ENCODE data around the gene TMEFF1. TPM values are rescaled to one million over a fixed set of nuclear protein-coding genes. Genes with fewer than 3 reads are reported as not detected.
A peak's percentile ranks its signal among the peaks of the same experiment; 100 is the strongest.

The TMEFF1 gene
- total RNA-seq, 1 donor from 2014 or later, result 9.1 TPM

GRCh38 chr9:100427366-100428263, 45.3 kb upstream of the TMEFF1 start:
- H3K27me3 Mint-ChIP-seq (ENCODE audit: unreplicated experiment), result no peaks in the 10 kb centered on the region
- TF ChIP-seq CTCF (IDR thresholded peaks at IDR 0.05), result no peak
- H3K4me1 Mint-ChIP-seq (ENCODE audit: unreplicated experiment), result peaks cover 45% of the 10 kb centered on the region
- peak; percentile 86 for DNase-seq (ENCODE audit: extremely low spot score, unreplicated experiment)
- H3K4me3 Mint-ChIP-seq (ENCODE audit: unreplicated experiment), result peak overlapping the region; percentile 87
- no peaks in the 10 kb centered on the region for H3K9me3 Mint-ChIP-seq (ENCODE audit: unreplicated experiment)
- H3K27ac Mint-ChIP-seq (ENCODE audit: unreplicated experiment), result peak overlapping the region; percentile 97
- peaks cover 12% of the 10 kb centered on the region for H3K36me3 Mint-ChIP-seq (ENCODE audit: unreplicated experiment)

GRCh38 chr9:100428871-100429654, 43.9 kb upstream of the TMEFF1 start:
- Mint-ChIP-seq H3K4me3 (ENCODE audit: unreplicated experiment) (peak overlapping the region; percentile 87), H3K9me3 (ENCODE audit: unreplicated experiment) (no peaks in the 10 kb centered on the region), H3K4me1 (ENCODE audit: unreplicated experiment) (peaks cover 47% of the 10 kb centered on the region), H3K36me3 (ENCODE audit: unreplicated experiment) (peaks cover 12% of the 10 kb centered on the region), H3K27me3 (ENCODE audit: unreplicated experiment) (no peaks in the 10 kb centered on the region), H3K27ac (ENCODE audit: unreplicated experiment) (peak overlapping the region; percentile 97)
- no peak for TF ChIP-seq CTCF (IDR thresholded peaks at IDR 0.05)
- DNase-seq (ENCODE audit: extremely low spot score, unreplicated experiment), result no peak

GRCh38 chr9:100430286-100430940, 42.5 kb upstream of the TMEFF1 start:
- Mint-ChIP-seq H3K27ac (ENCODE audit: unreplicated experiment) (peak overlapping the region; percentile 97), H3K4me1 (ENCODE audit: unreplicated experiment) (peaks cover 47% of the 10 kb centered on the region), H3K36me3 (ENCODE audit: unreplicated experiment) (peaks cover 12% of the 10 kb centered on the region), H3K9me3 (ENCODE audit: unreplicated experiment) (no peaks in the 10 kb centered on the region), H3K4me3 (ENCODE audit: unreplicated experiment) (peak overlapping the region; percentile 20), H3K27me3 (ENCODE audit: unreplicated experiment) (no peaks in the 10 kb centered on the region)
- no peak for DNase-seq (ENCODE audit: extremely low spot score, unreplicated experiment)
- TF ChIP-seq CTCF (IDR thresholded peaks at IDR 0.05), result no peak

GRCh38 chr9:100431886-100432285, 41.1 kb upstream of the TMEFF1 start:
- Mint-ChIP-seq H3K9me3 (ENCODE audit: unreplicated experiment) (no peaks in the 10 kb centered on the region), H3K27me3 (ENCODE audit: unreplicated experiment) (no peaks in the 10 kb centered on the region), H3K36me3 (ENCODE audit: unreplicated experiment) (peaks cover 12% of the 10 kb centered on the region), H3K4me3 (ENCODE audit: unreplicated experiment) (no peak overlapping the region), H3K27ac (ENCODE audit: unreplicated experiment) (no peak overlapping the region), H3K4me1 (ENCODE audit: unreplicated experiment) (peaks cover 42% of the 10 kb centered on the region)
- no peak for DNase-seq (ENCODE audit: extremely low spot score, unreplicated experiment)
- TF ChIP-seq CTCF (IDR thresholded peaks at IDR 0.05), result no peak
